GM12891 (cell line): ENCODE measurements around the gene FUT8.

Experiments used
- POLR2A ChIP-seq: IDR thresholded peaks from 2 replicates; pipeline ENCODE4 v1.6.1; 2011; ENCODE audit warnings: low read depth, low read length, control low read depth
- POLR2AphosphoS5 ChIP-seq: IDR thresholded peaks from 2 replicates; pipeline ENCODE4 v1.6.1; 2011; ENCODE audit warnings: low read depth, low read length, control low read depth
- SPI1 ChIP-seq: IDR thresholded peaks from 2 replicates; pipeline ENCODE4 v1.6.1; 2011; ENCODE audit warnings: low read depth, low read length, control low read depth
- TAF1 ChIP-seq: IDR thresholded peaks from 2 replicates; pipeline ENCODE4 v1.6.1; 2011; ENCODE audit warnings: low read depth, low read length, control low read depth

- TF ChIP-seq POLR2A, result no peak
- no peak for TF ChIP-seq POLR2AphosphoS5
- TF ChIP-seq TAF1, result no peak
- TF ChIP-seq SPI1, result no peak
These were observed 105.4 kb downstream of the FUT8 start for GRCh38 chr14:65517635-65518542.
